HEK293 (cell line): ENCODE data around the gene PRSS33.

Experiments
- CTCF ChIA-PET: fragments of 350-600 bp; formaldehyde crosslinking; extraction: SDS; loops from one replicate; lab custom pipeline; 2021; ENCODE audit warnings: antibody characterized with exemption; lab: Yijun Ruan, JAX
- POLR2A ChIA-PET: fragments of 300-600 bp; formaldehyde crosslinking; extraction: SDS; loops from one replicate; lab custom pipeline; 2020; ENCODE audit warnings: antibody characterized with exemption, inconsistent platforms; lab: Yijun Ruan, JAX
- H3K27ac ChIP-seq: fragments of 200-500 bp; sonication (Bioruptor generic); 2 replicates; pipeline ENCODE4 v1.5.1; 2014; ENCODE audit warnings: low read depth, low read length, control low read depth, inconsistent platforms; ENCODE audit errors: extremely low read depth
- H3K36me3 ChIP-seq, 2 experiments: fragments of 200-500 bp in 1 of 2; sonication (Bioruptor generic) in 1 of 2; 1 replicate in 1 of 2; 2 replicates in 1 of 2; pipeline ENCODE4 v1.5.1; 2014 to 2017; ENCODE audit warnings: inconsistent platforms in 2 of 2, low read length in 2 of 2; ENCODE audit not compliant: control insufficient read depth in 2 of 2, insufficient read depth in 1 of 2
- H3K4me1 ChIP-seq: fragments of 200-500 bp; sonication (Bioruptor generic); 2 replicates; pipeline ENCODE4 v1.5.1; 2014; ENCODE audit warnings: mild to moderate bottlenecking, low read length, inconsistent platforms; ENCODE audit not compliant: control insufficient read depth, insufficient read depth
- H3K4me3 ChIP-seq: 2 replicates; pipeline ENCODE4 v1.5.1; 2011; ENCODE audit warnings: low read depth, mild to moderate bottlenecking, control low read depth, low read length, moderate library complexity
- H3K9me3 ChIP-seq: fragments of 200-500 bp; sonication (Bioruptor generic); 2 replicates; pipeline ENCODE4 v1.5.1; 2014; ENCODE audit warnings: low read depth, low read length, inconsistent platforms; ENCODE audit not compliant: control insufficient read depth, insufficient read depth
- BCL11A ChIP-seq: fragments of 450-650 bp; formaldehyde crosslinking; IDR thresholded peaks from 2 replicates; pipeline ENCODE4 v1.5.1; 2016; ENCODE audit warnings: low read depth, missing biosample characterization, missing genetic modification characterization
- CTCF ChIP-seq: fragments of 450-650 bp; formaldehyde crosslinking; IDR thresholded peaks from 2 replicates; pipeline ENCODE4 v1.5.1; 2016; ENCODE audit warnings: missing biosample characterization, missing genetic modification characterization
- HOXA7 ChIP-seq: sonication (generic); formaldehyde crosslinking; IDR thresholded peaks from 2 replicates; pipeline ENCODE4 v1.8.1; 2022; ENCODE audit warnings: missing genetic modification reagents, borderline replicate concordance
- INSM2 ChIP-seq: fragments of 450-650 bp; formaldehyde crosslinking; IDR thresholded peaks from 2 replicates; pipeline ENCODE4 v1.5.1; 2016; ENCODE audit warnings: missing biosample characterization, missing genetic modification characterization
- KLF8 ChIP-seq: fragments of 450-650 bp; formaldehyde crosslinking; IDR thresholded peaks from 2 replicates; pipeline ENCODE4 v1.5.1; 2016; ENCODE audit warnings: missing biosample characterization, missing genetic modification characterization
- PRDM4 ChIP-seq: fragments of 450-650 bp; formaldehyde crosslinking; IDR thresholded peaks from 2 replicates; pipeline ENCODE4 v1.5.1; 2017; ENCODE audit warnings: missing biosample characterization, missing genetic modification characterization
- WT1 ChIP-seq: fragments of 450-650 bp; formaldehyde crosslinking; IDR thresholded peaks from 2 replicates; pipeline ENCODE4 v1.5.1; 2016; ENCODE audit warnings: missing biosample characterization, missing genetic modification characterization
- ZBTB48 ChIP-seq: fragments of 450-650 bp; formaldehyde crosslinking; IDR thresholded peaks from 2 replicates; pipeline ENCODE4 v1.5.1; 2016; ENCODE audit warnings: missing biosample characterization, missing genetic modification characterization
- ZNF121 ChIP-seq: fragments of 450-650 bp; formaldehyde crosslinking; IDR thresholded peaks from 2 replicates; pipeline ENCODE4 v1.5.1; 2016; ENCODE audit warnings: missing biosample characterization, missing genetic modification characterization
- ZNF148 ChIP-seq: fragments of 450-650 bp; formaldehyde crosslinking; IDR thresholded peaks from 2 replicates; pipeline ENCODE4 v1.5.0; 2017; ENCODE audit warnings: missing biosample characterization, missing genetic modification characterization, borderline replicate concordance
- ZNF16 ChIP-seq: fragments of 450-650 bp; formaldehyde crosslinking; IDR thresholded peaks from 2 replicates; pipeline ENCODE4 v1.5.1; 2016; ENCODE audit warnings: low read depth, missing biosample characterization, missing genetic modification characterization
- ZNF2 ChIP-seq: fragments of 450-650 bp; formaldehyde crosslinking; IDR thresholded peaks from 2 replicates; pipeline ENCODE4 v1.5.1; 2016; ENCODE audit warnings: missing biosample characterization, missing genetic modification characterization
- ZNF266 ChIP-seq: fragments of 450-650 bp; formaldehyde crosslinking; IDR thresholded peaks from 2 replicates; pipeline ENCODE4 v1.5.1; 2016; ENCODE audit warnings: missing biosample characterization, missing genetic modification characterization, low read depth
- ZNF311 ChIP-seq: fragments of 450-650 bp; formaldehyde crosslinking; IDR thresholded peaks from 2 replicates; pipeline ENCODE4 v1.5.1; 2017; ENCODE audit warnings: missing biosample characterization, missing genetic modification characterization, borderline replicate concordance
- ZNF354C ChIP-seq: fragments of 450-650 bp; formaldehyde crosslinking; IDR thresholded peaks from 2 replicates; pipeline ENCODE4 v1.5.1; 2016; ENCODE audit warnings: missing biosample characterization, missing genetic modification characterization, low read depth, borderline replicate concordance
- ZNF404 ChIP-seq: fragments of 450-650 bp; formaldehyde crosslinking; IDR thresholded peaks from 2 replicates; pipeline ENCODE4 v1.5.1; 2017; ENCODE audit warnings: missing biosample characterization, missing genetic modification characterization
- ZNF514 ChIP-seq: fragments of 450-650 bp; formaldehyde crosslinking; IDR thresholded peaks from 2 replicates; pipeline ENCODE4 v1.5.1; 2016; ENCODE audit warnings: missing biosample characterization, missing genetic modification characterization
- ZNF521 ChIP-seq: fragments of 450-650 bp; formaldehyde crosslinking; IDR thresholded peaks from 2 replicates; pipeline ENCODE4 v1.5.1; 2017; ENCODE audit warnings: missing biosample characterization, mild to moderate bottlenecking, missing genetic modification characterization
- ZNF747 ChIP-seq: fragments of 450-650 bp; formaldehyde crosslinking; IDR thresholded peaks from 2 replicates; pipeline ENCODE4 v1.5.1; 2016; ENCODE audit warnings: missing biosample characterization, missing genetic modification characterization
- ZSCAN23 ChIP-seq: fragments of 450-650 bp; formaldehyde crosslinking; IDR thresholded peaks from 2 replicates; pipeline ENCODE4 v1.5.1; 2016; ENCODE audit warnings: missing biosample characterization, missing genetic modification characterization

Gene PRSS33

GRCh38 chr16:2783581-2784357 lies 3.6 kb downstream of the PRSS33 start:
- TF ChIP-seq KLF8 (no peak), ZNF354C (tag by site-specific recombination) (no peak), ZBTB48 (no peak), BCL11A (tag by site-specific recombination) (no peak), ZNF148 (no peak), HOXA7 (CRISPR knock-in tag) (no peak)
- no peaks in the 10 kb centered on the region for H3K9me3 ChIP-seq
- CTCF ChIA-PET, result interaction anchor here (0.7 to 1.1 kb wide), 2 partner anchors 21 to 89 kb away, joined by 3 to 4 read pairs; no protein-coding TSS in a partner anchor
- no peaks in the 10 kb centered on the region for H3K4me1 ChIP-seq
- POLR2A ChIA-PET, result no interaction called here
- no peak overlapping the region for H3K27ac ChIP-seq
- H3K36me3 ChIP-seq, result no peaks in the 10 kb centered on the region
- H3K4me3 ChIP-seq, result no peak overlapping the region

GRCh38 chr16:2782583-2783351 lies 4.6 kb downstream of the PRSS33 start:
- 0 out of 2 replicates have a peak, but pooled peaks have one; percentile 13 for TF ChIP-seq CTCF
- TF ChIP-seq INSM2 (tag by site-specific recombination), result no peak
- TF ChIP-seq ZNF16 (tag by site-specific recombination), result no peak
- TF ChIP-seq WT1, result peak; percentile 54; the same call in 1 of the 2 replicates
- no peak for TF ChIP-seq ZNF747 (tag by site-specific recombination)
- no peak for TF ChIP-seq ZNF521 (tag by site-specific recombination)
- no peak for TF ChIP-seq ZNF266 (tag by site-specific recombination)
- no peak for TF ChIP-seq PRDM4
- no peak for TF ChIP-seq BCL11A (tag by site-specific recombination)
- TF ChIP-seq ZNF514 (tag by site-specific recombination), result no peak
- TF ChIP-seq ZNF121 (tag by site-specific recombination), result no peak
- TF ChIP-seq ZNF311, result no peak
- no peak for TF ChIP-seq ZNF2 (tag by site-specific recombination)
- no peak for TF ChIP-seq ZSCAN23 (tag by site-specific recombination)
- TF ChIP-seq ZNF404, result no peak
- TF ChIP-seq, all 188 proteins: peak for 2
- no peak overlapping the region for H3K4me3 ChIP-seq
- H3K9me3 ChIP-seq, result no peaks in the 10 kb centered on the region
- ChIA-PET POLR2A (interaction anchor here (0.6 to 1.2 kb wide), 2 partner anchors 30 to 117 kb away, joined by 3 read pairs; partner anchors contain the start of gene SRRM2), CTCF (interaction anchor here (0.6 to 0.7 kb wide), 3 partner anchors 20 to 88 kb away, joined by 3 to 5 read pairs (median 4); no protein-coding TSS in a partner anchor)
- H3K27ac ChIP-seq, result no peak overlapping the region
- H3K4me1 ChIP-seq, result peaks cover 2% of the 10 kb centered on the region; the same call in 1 of the 2 replicates
- H3K36me3 ChIP-seq, result no peaks in the 10 kb centered on the region
